NCI-H226 (cell line): Measurements from ENCODE around the gene BANP.
"Not testable (repeated sequence)": the region's sequence is repeated elsewhere in the genome, so short reads cannot be mapped to it uniquely, and the experiment has no call there.

Source experiments
- DNase-seq: peaks from one replicate; pipeline ENCODE4 v3.0.0-alpha.2; 2015

Gene BANP

DNA sequence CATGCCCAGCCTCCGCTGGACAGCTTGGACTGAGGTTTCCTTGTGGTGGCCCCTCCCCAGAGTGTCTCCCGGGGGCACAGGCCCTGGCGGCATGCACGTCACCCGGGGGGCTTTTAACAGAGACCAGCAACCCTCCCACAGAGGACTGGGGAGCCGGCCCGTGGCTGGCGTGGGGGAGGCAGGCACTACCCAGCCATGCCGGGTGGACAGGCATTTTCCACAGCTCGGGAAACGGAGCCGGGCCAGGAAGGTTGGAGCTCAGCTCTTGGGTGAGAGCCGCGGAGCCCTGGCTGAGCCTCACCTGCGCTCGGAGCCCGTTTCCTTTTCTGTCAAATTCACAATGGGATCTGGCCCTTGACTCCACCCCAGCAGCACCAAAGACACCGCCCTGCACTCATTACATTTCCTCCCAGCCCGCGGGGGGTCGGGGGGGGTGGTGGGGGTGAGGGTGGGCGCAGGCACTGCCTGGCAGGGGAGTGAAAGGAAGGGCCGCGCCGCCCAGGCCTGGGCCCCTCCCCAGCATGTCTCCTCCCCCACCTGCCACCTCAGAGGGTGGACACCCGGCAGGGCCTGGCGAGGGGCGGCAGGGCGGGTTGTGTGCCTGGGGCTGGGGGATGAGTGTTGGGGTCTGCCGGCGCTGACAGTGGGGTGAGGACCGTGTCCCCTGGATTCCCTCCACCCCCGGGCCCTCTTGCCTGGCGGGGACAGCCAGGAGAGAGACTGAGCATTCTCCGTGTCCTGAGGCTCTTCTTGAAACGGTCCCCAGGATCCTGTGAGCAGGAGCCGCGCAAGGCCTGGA is 139.3 kb downstream of the BANP start:
- not testable (repeated sequence) for DNase-seq

GRCh38 chr16:88091221-88091971 is 140.2 kb downstream of the BANP start:
- DNase-seq: not testable (repeated sequence)

GRCh38 chr16:88091972-88092302 is 140.7 kb downstream of the BANP start:
- not testable (repeated sequence) for DNase-seq

- not testable (repeated sequence) for DNase-seq
Observed at GRCh38 chr16:88092791-88093555, 141.7 kb downstream of the BANP start.

DNA sequence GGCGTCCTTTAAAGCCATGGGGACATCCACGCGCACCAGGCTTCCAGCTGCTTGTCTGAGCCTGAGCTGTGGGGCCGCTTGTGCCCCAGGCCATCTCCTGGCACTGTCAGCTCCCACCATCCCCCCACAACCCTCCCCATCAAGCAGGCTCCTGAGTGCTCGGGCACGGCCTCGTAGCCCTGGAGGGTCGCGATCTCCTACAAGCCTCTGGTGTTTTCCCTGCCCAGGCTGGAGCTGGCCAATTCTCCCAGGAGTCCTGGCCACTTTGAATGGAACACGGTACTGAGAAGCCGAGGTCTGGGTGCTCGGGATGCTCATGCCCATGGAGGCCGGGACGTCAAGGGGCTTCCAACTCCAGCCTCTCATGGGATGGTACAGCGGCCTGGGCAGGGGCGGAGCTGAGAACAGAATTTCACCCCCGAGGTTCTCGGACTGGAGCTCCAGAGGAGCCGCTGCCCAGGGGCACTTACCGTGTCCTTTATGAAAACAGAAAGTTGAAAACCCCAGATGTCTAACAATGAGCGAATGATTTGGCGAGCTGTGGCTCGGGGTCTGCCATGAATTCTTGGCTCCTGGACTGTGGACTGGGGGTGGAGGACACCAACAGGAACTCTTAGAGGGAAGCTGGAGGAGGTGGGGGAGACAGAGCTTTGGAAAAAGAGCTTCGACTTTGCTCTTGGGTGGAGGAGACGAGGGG is 142.5 kb downstream of the BANP start:
- DNase-seq: not testable (repeated sequence)

- DNase-seq: not testable (repeated sequence)
Observed at GRCh38 chr16:88094253-88094575, 143.0 kb downstream of the BANP start.

GRCh38 chr16:88094900-88095299 is 143.7 kb downstream of the BANP start:
- not testable (repeated sequence) for DNase-seq

DNA sequence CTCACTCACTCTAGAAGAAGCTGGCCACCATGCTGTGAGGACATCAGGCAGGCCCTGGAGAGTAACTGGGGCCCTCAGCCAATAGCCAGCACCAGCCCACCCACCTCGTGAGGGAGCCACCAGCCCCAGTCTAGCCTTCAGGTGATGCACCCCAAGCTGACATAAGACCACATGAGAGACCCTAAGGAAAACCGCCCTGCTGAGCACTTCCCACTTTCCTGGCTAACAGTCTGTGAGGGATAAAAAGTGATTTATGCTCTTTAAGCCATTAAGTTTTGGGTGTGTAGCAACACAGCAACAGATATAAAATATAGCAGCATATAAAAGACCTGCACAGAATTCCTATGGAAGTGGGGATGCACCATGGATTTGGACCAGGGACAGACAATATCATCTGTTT is 145.4 kb downstream of the BANP start:
- DNase-seq: not testable (repeated sequence)

DNA sequence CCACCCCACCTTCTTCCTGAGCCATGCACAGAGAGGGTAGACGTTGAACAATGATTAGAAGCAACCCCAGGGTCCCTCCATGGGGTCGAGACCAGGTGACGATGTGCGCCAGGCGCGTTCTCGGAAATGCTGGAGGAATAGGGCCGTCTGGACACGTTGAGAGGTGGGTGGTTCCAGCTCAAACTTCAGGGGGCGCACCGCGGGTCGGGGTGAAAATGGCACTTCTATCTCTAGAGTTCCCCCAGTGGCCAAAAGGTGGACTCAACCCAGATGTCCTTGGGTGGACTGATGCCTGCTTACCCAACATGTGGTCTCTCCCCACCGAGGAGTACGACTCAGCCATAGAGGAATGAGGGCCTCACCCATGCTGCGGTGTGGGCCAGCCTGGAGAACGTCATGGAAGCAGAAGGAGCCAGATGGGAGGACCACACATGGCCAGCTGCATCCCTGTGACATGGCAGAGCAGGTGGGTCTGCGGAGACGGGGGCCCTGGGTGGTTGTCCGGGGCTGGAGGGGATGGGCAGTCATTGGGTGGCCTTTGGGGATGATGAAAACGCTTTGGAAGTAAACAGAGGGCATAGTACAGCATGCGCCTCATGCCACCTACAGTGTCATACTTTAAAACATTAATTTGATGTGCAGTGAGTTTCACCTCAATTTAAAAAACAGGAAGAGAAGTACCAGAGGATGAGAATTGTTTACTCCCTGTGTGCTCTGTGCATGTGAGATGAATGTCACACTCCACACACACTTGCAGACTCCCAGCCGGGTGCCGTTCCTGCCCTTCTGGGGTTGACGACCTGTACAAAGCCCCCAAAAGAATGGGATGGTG is 147.7 kb downstream of the BANP start:
- DNase-seq: peak; percentile 79

- no peak for DNase-seq
Observed at GRCh38 chr16:88099563-88099890, 148.3 kb downstream of the BANP start.

DNA sequence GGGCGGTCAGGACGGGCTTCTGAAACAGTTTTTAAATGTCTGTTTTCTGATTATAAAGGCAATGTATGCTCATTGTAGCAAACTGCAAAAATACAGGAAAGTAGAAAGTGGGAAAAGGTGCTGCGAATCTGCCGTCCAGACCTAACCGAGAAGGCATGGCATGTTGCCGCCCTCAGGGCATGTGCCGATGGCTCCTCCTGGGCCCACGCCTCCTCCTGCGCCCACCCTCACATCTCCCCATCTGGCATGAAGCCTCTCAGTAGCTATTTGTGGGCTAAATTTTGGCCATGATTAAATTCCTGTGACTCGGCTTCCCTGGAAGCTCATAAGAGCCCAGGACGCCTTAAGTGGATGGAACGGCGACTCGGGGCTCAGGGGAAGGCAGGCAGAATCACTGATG is 148.7 kb downstream of the BANP start:
- not testable (repeated sequence) for DNase-seq

- DNase-seq: not testable (repeated sequence)
Observed at GRCh38 chr16:88100801-88101622, 149.8 kb downstream of the BANP start.

DNA sequence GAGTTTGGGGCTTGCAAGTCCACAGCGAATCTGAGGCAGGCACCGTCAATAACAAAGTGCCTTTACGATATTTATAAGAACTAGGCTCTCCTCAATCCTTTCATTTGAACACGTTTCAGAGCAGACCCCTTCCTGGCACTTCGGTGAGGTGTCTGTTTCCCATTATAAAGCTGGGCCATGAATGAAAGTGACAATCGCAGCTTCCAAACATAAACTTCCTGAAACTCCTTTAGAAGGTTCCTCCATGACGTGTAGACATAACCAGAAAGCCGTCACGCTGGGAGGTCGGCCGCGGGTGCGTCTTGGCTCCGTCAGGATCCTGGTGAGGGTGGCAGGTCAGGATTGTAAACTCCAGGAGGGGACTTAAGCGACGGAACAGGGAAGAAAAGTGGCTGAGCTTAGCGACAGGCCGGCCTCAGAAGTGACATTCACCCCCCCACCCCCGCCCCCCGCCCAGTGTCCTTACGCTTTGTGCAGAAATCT is 150.4 kb downstream of the BANP start:
- DNase-seq: not testable (repeated sequence)

DNA sequence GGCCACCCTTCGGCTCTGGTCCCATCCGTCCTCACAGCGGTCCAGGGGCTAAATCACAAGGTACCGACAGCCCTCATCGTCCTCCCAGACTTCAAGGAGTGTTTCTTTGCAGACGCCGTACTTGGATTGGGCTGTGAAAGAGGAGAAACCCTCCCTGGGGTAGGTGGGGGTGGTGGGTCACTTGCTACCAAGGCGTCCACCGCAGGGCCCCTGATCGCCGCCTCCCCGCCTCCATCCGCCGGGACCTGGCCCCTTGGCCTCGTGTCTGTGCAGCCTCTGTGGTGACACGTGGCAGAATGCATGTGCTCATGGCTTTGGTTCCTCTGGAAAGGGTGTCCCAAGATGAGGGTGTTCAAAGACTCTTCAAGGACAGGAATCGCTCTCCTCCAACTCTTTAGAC is 151.4 kb downstream of the BANP start:
- DNase-seq: no peak

- DNase-seq: no peak
Observed at GRCh38 chr16:88103011-88103410, 151.8 kb downstream of the BANP start.

DNA sequence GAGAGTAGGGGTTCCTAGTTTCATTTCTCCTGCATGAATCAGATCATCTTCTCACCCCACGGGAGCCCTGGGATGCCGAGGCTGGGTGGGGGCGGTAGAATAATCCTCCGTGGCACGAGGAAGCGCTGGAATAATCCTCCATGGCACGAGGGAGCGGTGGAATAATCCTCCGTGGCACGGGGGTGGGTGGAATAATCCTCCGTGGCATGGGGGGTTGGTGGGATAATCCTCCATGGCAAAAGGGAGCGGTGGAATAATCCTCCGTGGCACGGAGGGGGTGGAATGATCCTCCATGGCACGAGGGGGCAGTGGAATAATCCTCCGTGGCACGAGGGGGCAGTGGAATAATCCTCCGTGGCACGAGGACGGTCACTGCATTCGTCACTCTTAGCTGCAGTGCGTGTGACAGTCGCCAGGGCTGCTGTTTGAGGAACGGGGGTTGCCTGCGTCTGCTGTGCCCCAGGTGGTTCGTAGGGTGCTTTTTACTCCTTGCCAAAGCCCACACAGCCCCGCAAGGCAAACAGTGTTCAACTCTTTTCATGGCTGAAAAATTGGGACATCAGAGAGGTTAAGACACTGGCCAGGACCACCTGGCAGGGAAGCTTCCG is 152.5 kb downstream of the BANP start:
- no peak for DNase-seq

DNA sequence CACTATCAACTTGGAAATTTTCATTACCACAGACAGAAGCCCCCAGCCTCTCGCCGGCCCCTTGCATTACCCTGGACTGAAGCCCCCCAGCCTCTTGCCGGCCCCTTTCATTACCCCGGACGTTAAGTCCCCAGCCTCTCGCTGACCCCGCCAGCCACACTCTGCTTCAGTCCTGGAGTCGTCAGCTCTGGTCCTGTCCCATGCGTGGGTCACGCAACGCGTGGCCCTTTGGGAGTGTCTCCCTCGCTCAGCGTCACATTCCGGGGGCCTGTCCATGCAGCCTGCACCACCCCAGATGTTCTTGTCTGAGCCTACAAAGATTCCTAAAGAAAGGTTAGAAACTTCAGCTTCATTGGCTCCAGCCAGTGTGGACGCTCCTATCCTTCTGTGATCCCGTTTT is 153.1 kb downstream of the BANP start:
- DNase-seq: not testable (repeated sequence)

- DNase-seq: not testable (repeated sequence)
Observed at GRCh38 chr16:88105574-88106140, 154.4 kb downstream of the BANP start.

- not testable (repeated sequence) for DNase-seq
Observed at GRCh38 chr16:88106566-88106965, 155.3 kb downstream of the BANP start.

GRCh38 chr16:88108762-88109161 is 157.5 kb downstream of the BANP start:
- DNase-seq: no peak
